ENCODE results near the gene PER2.
A peak's percentile ranks its signal among the peaks of the same experiment; 100 is the strongest.

Gene PER2

DNA sequence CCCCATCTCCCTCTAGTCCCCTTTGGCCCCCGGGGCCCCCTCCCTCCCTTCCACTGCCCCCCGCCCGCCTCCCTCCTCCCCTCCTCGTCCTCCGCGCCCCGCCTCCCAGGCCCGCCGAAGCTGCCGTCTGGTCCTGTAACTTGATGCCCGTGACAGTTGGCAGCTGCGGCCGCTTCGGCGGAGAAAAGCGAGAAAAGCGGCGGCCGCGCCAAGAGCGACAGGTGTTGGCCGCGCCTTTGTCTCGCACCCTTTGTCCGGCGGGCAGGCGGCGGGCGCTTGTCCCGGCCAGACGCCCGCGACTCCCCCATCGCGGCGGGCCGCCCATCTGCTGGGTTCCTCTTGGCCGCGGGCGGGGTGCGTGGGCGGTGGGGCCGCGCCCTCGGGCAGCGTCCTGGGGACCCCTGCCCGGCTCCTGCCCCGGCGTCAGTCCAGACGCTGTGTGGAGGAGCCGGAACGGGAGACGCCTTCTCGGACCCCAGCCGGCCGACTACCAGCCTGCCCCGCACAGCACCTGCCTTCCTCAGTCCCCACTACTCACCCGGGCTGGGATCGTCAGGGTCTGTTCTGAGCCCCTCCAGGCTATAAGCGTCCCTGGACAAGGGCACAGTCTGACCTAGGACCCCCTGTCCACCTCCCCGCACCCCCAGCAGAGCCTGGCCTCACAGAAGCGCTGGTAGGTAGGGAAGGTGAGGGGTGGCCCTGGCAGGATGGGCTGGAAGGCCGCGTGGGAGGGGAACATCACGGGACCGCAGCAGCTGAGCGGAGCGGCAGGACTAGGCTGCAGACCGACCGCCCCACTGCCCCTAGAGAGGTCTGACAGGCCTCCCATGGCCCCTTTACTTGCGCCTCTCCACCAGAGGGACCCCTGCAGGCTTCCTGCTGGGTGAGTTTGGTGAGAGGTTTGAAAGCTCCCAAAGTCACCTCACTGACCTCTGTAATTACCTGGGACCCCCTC lies 47.4 kb downstream of the PER2 start:
- Mint-ChIP-seq H3K27ac (no peak overlapping the region), H3K27me3 (peaks cover 30% of the 10 kb centered on the region), H3K36me3 (ENCODE audit: low read depth) (peaks cover 15% of the 10 kb centered on the region), H3K9me3 (no peaks in the 10 kb centered on the region), H3K4me3 (no peak overlapping the region), H3K4me1 (ENCODE audit: low read depth) (peaks cover 11% of the 10 kb centered on the region)

DNA sequence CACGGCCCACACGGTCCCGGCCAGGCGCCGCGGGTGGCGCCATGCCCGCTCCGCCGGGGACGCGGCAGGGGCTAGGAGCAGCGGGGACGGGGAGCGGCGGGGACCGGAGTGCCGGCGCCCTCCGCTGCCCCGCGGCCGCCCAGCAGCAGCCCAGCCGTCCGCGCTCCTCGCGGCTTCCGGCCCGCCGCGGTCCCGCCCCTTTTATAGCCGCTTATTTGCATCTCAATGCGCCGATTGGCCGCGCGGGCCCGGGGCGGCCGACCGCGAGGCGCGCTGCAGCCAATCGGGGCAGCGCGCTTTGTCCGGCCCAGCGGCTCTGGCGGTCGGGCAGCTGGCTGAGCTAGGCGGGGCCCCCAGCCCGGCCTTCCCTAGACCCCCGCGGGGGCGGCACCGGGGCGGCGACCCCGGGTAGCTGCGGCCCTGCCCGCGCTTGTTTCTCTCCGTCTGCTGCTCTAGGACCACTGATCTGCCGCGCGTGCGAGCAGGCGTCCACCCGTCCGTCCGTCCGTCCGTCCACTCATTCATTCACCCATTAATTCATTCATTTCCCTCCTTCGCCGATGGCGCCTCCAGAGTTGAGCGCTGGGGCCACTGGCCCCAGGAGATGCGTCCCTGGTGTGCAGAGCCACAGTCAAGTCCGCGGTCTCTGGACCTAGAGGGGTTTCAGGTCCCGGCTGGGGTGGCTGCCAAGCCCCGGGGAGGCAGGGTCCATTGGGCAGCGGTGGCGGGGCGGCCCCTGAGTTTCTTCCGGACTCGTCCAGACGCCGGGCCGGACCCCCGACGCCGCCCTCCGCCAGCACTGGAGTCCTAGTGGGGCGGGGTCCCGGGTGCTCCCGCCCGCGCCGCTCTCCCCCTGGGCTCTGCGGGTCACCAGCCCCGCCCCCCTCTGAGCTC lies 48.3 kb downstream of the PER2 start, which contains the start of gene HES6:
TSS of gene HES6 (minus strand) at position 176 of the 894 bp plus-strand sequence. CDS start at position 43, 133 bp downstream.
- Mint-ChIP-seq H3K9me3 (no peaks in the 10 kb centered on the region), H3K27ac (peak within 1 kb of the TSS; percentile 54), H3K27me3 (peaks cover 39% of the 10 kb centered on the region), H3K4me3 (peak within 1 kb of the TSS; percentile 85), H3K4me1 (ENCODE audit: low read depth) (peaks cover 14% of the 10 kb centered on the region), H3K36me3 (ENCODE audit: low read depth) (peaks cover 6% of the 10 kb centered on the region)

DNA sequence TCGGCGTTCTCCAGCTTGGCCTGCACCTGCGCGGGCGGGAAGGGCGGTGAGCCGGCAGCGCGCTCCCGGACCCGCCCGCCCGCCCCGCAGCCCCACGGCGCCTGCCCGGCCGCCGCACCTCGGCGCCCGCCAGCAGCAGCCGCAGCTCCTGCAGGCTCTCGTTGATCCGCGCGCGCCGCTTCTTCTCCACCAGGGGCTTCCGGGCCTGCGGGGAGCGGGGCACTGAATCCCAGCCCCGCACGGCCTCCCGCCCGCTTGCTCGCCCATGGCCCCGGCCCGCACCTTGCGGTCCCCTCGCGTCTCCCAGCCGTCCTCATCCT lies 48.9 kb downstream of the PER2 start:
- H3K4me1 Mint-ChIP-seq (ENCODE audit: low read depth): peaks cover 18% of the 10 kb centered on the region
- H3K9me3 Mint-ChIP-seq: no peaks in the 10 kb centered on the region
- peak overlapping the region; percentile 43 for H3K4me3 Mint-ChIP-seq
- peaks cover 3% of the 10 kb centered on the region for H3K36me3 Mint-ChIP-seq (ENCODE audit: low read depth)
- H3K27ac Mint-ChIP-seq: no peak overlapping the region
- H3K27me3 Mint-ChIP-seq: peaks cover 41% of the 10 kb centered on the region

DNA sequence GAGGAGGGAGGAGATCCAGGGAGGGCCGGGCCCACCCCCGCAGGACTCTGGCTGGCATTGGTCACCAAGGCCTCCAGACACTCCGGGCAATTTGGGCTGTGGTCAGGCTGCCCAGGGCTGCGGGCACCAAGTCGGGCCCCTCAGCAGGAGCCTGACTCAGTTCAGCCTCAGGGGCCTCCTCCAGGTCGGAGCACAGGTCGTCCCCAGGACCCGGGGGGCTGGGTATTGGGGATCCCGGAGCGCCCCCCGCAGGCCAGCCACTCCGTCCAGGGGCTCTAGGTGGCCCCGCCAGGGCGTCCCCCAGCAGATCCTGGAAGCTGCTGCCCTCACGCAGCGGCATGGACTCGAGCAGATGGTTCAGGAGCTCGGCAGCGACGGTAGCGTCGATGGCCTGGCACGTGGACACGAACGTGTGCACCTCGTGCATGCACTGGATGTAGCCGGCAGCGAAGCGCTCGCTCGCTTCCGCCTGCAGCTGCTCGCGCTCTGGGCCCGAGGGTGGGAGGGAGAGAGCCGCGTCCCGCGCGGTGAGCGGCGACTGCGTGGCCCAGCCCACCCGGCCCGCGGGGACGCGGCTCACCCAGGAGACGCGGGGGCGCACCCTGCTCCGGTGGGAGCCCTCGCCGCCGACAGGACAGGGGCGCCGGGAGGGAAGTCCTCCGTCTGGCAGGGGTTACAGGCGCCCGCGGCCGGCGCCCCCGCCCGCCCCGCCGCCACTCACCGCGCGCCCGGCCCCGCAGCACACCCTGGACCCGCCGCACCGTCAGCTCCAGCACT lies 49.5 kb downstream of the PER2 start:
- H3K9me3 Mint-ChIP-seq: no peaks in the 10 kb centered on the region
- peaks cover 41% of the 10 kb centered on the region for H3K27me3 Mint-ChIP-seq
- H3K4me3 Mint-ChIP-seq: peak overlapping the region; percentile 43
- peaks cover 19% of the 10 kb centered on the region for H3K4me1 Mint-ChIP-seq (ENCODE audit: low read depth)
- H3K36me3 Mint-ChIP-seq (ENCODE audit: low read depth): no peaks in the 10 kb centered on the region
- no peak overlapping the region for H3K27ac Mint-ChIP-seq

DNA sequence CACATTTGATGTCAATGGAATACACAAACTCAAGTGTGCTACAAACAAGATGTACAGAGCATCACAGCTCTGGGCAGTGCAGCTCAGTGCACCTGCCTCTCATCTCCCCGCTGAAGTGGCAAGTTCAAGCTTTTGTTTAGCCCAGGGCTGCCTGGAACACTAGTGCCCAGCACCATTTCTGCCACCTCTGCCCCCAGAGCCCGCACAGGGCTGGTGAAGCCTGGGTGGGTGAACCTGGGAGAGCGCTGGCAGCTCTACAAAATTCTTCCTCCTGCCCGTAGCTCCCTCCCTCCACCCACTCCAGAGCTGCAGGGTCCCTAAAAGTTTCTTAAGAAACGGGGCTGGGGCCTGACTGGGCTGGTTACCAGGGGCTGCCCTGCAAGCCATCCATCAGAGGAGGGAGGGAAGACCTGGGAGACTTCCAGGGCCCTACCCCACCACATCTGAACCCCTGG lies 50.1 kb downstream of the PER2 start:
- H3K36me3 Mint-ChIP-seq (ENCODE audit: low read depth): no peaks in the 10 kb centered on the region
- H3K27me3 Mint-ChIP-seq: peaks cover 43% of the 10 kb centered on the region
- H3K4me1 Mint-ChIP-seq (ENCODE audit: low read depth): peaks cover 19% of the 10 kb centered on the region
- H3K9me3 Mint-ChIP-seq: no peaks in the 10 kb centered on the region
- H3K27ac Mint-ChIP-seq: no peak overlapping the region
- peak overlapping the region; percentile 47 for H3K4me3 Mint-ChIP-seq

DNA sequence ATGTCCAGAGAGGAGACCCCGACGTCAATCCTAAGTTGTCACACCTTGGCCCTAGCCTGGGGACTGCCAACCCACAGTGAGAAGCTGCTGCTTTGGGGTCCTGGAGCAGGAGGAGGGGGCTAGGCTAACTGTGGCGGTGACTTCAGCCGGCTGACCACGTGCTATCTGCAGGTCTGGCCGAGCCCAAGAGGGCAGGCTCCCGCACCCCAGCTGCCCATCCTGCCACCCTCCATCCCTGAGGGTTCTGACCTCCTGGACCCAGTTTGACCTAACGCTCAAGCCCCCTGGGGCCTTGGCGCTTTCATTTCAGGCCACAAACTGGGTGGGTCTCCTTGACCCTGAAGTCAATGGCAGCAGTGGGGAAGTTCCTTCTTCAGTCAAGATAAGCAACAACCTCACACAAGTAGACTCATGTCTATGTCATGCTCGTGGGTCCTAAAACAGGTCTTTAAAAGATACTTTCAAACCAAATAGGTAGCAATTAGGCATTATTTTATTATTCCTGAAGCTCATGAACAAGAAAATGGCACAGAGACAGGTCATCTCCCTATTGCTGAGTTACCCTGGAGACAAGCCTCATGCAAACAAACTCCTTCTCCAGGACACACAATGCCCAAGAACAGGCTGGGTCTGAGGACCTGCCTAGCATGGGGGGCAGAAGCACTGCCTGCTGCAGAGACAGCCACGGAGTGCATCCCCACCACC lies 50.8 kb downstream of the PER2 start:
- H3K9me3 Mint-ChIP-seq: no peaks in the 10 kb centered on the region
- peaks cover 44% of the 10 kb centered on the region for H3K27me3 Mint-ChIP-seq
- H3K36me3 Mint-ChIP-seq (ENCODE audit: low read depth): no peaks in the 10 kb centered on the region
- peak overlapping the region; percentile 47 for H3K4me3 Mint-ChIP-seq
- H3K4me1 Mint-ChIP-seq (ENCODE audit: low read depth): peaks cover 19% of the 10 kb centered on the region
- H3K27ac Mint-ChIP-seq: no peak overlapping the region

DNA sequence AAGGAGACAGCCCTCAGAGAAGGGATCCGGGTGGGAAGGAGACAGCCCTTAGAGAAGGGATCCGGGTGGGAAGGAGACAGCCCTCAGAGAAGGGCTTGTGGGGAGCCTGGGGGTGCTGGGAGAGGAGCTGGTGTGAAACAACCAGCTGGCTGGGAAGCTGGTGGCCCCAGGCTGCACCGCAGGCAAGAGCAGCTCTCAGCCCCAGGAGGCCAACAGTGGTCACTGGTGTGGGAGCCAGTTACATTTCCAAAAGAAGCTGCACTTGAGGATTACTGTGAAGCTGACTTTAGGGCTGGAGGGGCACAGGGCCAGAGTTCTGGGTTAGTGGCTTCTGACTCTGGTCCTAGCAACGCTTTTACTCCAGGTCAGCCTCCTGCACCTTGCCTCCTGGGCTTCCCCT lies 51.8 kb downstream of the PER2 start:
- H3K27me3 Mint-ChIP-seq: peaks cover 39% of the 10 kb centered on the region
- H3K4me1 Mint-ChIP-seq (ENCODE audit: low read depth): peaks cover 17% of the 10 kb centered on the region
- no peaks in the 10 kb centered on the region for H3K9me3 Mint-ChIP-seq
- H3K4me3 Mint-ChIP-seq: no peak overlapping the region
- H3K27ac Mint-ChIP-seq: no peak overlapping the region
- H3K36me3 Mint-ChIP-seq (ENCODE audit: low read depth): no peaks in the 10 kb centered on the region

DNA sequence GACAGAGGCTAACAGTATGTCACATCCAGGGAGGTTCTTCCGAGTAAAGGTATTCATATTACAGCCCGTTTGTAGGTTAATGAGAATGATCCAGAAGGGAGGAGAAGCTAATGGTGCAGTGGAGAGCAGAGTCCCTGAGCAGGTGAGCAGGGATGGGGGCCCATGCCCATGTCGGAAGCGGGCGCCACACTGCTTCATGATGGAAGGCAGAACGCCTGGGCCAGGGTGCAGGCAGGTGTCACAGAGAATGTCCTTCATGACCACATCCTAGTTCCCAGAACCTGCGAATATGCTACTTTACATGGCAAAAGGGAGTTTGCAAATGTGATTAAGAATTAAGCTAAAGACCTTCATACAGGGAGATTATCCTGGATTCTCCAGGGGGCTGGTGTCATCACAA lies 52.6 kb downstream of the PER2 start:
- H3K27ac Mint-ChIP-seq: no peak overlapping the region
- H3K9me3 Mint-ChIP-seq: no peaks in the 10 kb centered on the region
- H3K36me3 Mint-ChIP-seq (ENCODE audit: low read depth): no peaks in the 10 kb centered on the region
- peaks cover 37% of the 10 kb centered on the region for H3K27me3 Mint-ChIP-seq
- no peak overlapping the region for H3K4me3 Mint-ChIP-seq
- H3K4me1 Mint-ChIP-seq (ENCODE audit: low read depth): peaks cover 18% of the 10 kb centered on the region

DNA sequence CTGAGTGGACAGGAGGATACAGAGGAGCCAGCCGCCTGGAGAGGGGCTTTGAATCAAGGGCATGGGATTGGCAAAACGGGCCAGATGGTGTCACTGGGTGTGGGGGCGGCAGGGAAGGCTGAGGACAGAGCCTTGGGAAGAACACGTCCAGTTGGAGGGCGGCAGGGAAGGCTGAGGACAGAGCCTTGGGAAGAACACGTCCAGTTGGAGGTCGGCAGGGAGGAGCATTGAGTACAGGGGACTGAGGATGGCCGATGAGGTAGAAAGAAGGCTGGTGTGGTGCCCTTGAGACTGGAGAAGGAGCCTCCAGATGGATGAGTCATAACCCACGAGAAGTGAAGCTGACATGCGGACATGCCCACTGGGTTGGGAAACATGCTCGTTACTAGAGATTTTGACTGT lies 53.1 kb downstream of the PER2 start:
- Mint-ChIP-seq H3K4me3 (peak overlapping the region; percentile 50), H3K27ac (no peak overlapping the region)

DNA sequence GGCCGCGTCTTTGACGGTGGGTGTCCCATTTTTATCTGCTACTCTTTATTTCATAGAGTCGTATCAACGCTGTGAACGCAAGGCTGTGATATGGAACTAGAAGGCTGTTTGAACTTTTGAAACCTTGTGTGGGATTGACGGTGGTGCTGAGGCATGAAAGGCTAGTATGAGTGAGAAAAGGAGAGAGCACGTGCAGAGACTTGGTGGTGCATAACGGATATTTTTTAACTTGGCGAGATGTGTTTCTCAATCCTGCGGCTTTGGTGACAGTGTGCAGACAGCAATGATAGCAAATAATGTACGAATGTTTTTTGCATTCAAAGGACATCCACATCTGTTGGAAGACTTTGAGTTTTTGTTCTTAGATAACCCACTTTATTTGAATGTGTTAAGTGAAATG lies 54.8 kb downstream of the PER2 start:
- no peak overlapping the region for H3K27ac Mint-ChIP-seq
- H3K4me1 Mint-ChIP-seq (ENCODE audit: low read depth): peaks cover 29% of the 10 kb centered on the region
- H3K36me3 Mint-ChIP-seq (ENCODE audit: low read depth): no peaks in the 10 kb centered on the region
- H3K4me3 Mint-ChIP-seq: no peak overlapping the region
- no peaks in the 10 kb centered on the region for H3K9me3 Mint-ChIP-seq
- peaks cover 34% of the 10 kb centered on the region for H3K27me3 Mint-ChIP-seq

More for the DNA sequence above, 53.1 kb downstream of the PER2 start:
- Mint-ChIP-seq H3K36me3 (ENCODE audit: low read depth) (no peaks in the 10 kb centered on the region), H3K27me3 (peaks cover 37% of the 10 kb centered on the region), H3K9me3 (no peaks in the 10 kb centered on the region), H3K4me1 (ENCODE audit: low read depth) (peaks cover 23% of the 10 kb centered on the region)

DNA sequence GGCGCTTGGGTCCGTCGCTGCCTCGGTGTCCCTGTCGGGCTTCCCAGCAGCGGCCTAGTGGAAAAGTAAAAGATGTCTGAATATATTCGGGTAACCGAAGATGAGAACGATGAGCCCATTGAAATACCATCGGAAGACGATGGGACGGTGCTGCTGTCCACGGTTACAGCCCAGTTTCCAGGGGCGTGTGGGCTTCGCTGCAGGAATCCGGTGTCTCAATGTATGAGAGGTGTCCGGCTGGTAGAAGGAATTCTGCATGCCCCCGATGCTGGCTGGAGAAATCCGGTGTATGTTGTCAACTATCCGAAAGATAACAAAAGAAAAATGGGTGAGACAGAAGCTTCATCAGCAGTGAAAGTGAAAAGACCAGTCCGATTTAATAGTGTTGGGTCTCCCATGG lies 56.6 kb downstream of the PER2 start:
- Mint-ChIP-seq H3K27me3 (peaks cover 17% of the 10 kb centered on the region), H3K36me3 (ENCODE audit: low read depth) (peaks cover 2% of the 10 kb centered on the region), H3K9me3 (no peaks in the 10 kb centered on the region), H3K27ac (peak overlapping the region; percentile 80), H3K4me3 (peak overlapping the region; percentile 75), H3K4me1 (ENCODE audit: low read depth) (peaks cover 29% of the 10 kb centered on the region)

DNA sequence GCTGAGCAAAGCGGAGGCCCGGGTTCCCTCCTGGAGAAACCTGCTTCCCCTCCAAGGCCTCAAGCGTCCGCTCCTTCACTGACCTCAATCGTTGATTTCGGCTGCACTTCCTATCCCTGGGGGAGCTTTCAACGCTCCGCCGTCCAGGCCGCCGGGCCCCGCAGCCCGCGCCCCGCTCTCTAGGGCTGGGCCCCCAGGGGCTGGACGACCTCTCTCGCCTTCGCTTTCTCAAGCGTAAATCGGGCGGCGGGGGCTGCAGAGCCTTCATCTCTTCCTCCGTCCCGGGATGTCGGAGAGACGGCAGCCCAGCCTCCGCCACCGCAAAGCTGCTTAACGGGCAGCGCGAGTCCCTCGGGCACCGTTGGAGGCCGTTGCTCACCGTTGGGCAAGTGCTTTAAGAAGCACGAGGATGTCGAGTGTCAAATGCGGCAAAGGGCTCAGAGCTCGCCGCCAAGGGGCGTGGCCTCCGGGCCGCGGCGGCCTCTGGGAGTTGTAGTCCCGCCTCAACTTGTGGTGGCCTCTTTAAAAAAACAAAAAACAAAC lies 57.1 kb downstream of the PER2 start:
- peaks cover 17% of the 10 kb centered on the region for H3K27me3 Mint-ChIP-seq
- H3K9me3 Mint-ChIP-seq: no peaks in the 10 kb centered on the region
- peak overlapping the region; percentile 75 for H3K4me3 Mint-ChIP-seq
- peak overlapping the region; percentile 80 for H3K27ac Mint-ChIP-seq
- peaks cover 29% of the 10 kb centered on the region for H3K4me1 Mint-ChIP-seq (ENCODE audit: low read depth)
- H3K36me3 Mint-ChIP-seq (ENCODE audit: low read depth): peaks cover 5% of the 10 kb centered on the region

DNA sequence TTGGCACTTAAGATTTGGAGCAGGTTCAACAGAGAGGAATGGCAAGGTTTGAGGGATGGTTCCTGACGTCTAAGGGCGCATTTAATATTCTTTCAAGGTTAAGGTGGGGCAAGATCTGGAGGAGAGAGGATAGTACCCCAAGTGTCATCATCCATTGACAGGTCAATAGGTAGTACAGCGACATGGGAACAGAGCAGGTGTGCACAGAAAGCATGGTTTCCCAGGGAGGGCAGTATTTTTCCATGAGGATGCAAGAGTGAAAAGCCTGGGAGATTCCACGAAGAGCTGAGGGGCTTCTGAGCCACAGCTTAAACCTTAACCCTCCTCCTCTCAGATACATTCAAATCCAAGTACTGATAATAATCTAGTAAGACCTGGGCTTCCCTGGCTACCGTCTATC lies 57.7 kb downstream of the PER2 start:
- Mint-ChIP-seq H3K4me1 (ENCODE audit: low read depth) (peaks cover 29% of the 10 kb centered on the region), H3K27ac (peak overlapping the region; percentile 24), H3K9me3 (no peaks in the 10 kb centered on the region), H3K27me3 (peaks cover 11% of the 10 kb centered on the region), H3K4me3 (peak overlapping the region; percentile 75), H3K36me3 (ENCODE audit: low read depth) (peaks cover 6% of the 10 kb centered on the region)

DNA sequence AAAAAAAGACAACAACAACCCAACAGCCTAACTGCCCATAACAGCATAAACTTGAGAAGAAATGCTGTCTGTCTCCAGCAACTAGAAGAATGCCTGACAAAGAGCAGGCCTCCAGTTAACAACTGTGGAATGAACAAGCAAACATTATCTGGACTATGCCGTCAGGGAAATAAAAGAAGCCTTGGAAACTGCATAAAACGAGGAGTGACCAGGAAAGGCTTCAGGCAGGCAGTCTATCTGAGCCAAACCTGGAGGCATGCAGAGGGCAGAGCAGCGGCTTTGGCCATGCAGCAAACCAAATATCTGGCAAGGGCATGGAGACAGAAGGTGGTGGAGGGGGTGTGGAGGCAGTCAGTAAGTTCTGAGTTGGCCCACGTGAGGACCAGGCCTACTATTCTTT lies 59.7 kb downstream of the PER2 start:
- H3K4me3 Mint-ChIP-seq: no peak overlapping the region
- H3K4me1 Mint-ChIP-seq (ENCODE audit: low read depth): peaks cover 20% of the 10 kb centered on the region
- peaks cover 10% of the 10 kb centered on the region for H3K36me3 Mint-ChIP-seq (ENCODE audit: low read depth)
- no peaks in the 10 kb centered on the region for H3K9me3 Mint-ChIP-seq
- no peak overlapping the region for H3K27ac Mint-ChIP-seq
- peaks cover 3% of the 10 kb centered on the region for H3K27me3 Mint-ChIP-seq
